ENCODE data around the gene PTPMT1.

PTPMT1 gene

GRCh38 chr11:47577460-47578041, 12.2 kb downstream of the PTPMT1 start:
- no peak for DNase-seq (ENCODE audit: insufficient read length, low spot score)
- no peak for FAIRE-seq

DNA sequence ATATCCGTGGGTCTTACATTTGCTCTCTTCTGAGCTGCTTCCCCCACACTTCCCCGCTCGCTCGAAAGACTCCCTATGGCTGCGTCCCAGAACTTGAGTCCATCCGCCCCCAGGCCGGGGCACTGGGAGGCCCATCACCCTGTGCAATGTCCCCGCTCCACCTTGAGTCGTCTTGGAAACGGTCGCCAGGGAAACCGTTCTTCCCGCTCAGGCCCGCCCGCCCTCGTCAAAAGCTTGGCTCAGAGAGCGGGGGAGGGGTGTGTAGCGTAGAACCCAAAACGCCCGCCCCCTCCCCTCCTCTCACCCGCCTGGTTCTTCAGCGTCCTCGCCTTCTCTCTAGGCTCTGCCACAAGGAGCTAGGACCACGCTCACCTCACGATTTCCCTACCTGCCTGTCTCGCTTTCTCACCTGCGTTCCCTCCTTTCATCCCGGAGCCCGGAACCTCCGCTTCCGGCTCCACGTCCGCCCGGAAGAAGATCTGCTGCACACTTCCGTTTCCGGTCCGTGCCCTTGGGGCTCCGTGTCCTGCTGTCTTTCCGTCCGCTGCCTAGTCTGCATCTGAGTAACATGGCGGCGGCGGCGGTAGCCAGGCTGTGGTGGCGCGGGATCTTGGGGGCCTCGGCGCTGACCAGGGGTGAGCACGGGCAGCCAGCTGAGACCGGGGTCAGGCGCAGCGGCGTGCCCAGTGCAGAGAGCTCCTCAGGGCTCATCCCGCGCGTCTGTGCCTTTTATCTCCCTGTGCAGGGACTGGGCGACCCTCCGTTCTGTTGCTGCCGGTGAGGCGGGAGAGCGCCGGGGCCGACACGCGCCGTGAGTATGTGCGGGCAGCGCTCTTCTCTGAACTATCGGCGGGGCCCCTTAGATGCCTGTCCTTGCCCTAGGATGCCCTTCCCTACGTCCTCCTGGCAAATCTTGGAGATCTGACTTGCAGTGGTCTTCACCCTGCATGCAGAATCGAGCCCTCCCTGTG, 13.4 kb downstream of the PTPMT1 start, which contains the start of the genes KBTBD4 and NDUFS3:
Gene KBTBD4, minus strand, starts transcription at position 447 of the 971 bp plus-strand sequence. Its CDS starts 19 bp downstream, at position 428.
Gene NDUFS3, plus strand, starts transcription at position 551 of the 971 bp plus-strand sequence. Its CDS starts 18 bp downstream, at position 569.
- DNase-seq (ENCODE audit: insufficient read length, low spot score) (peak; percentile 83), FAIRE-seq (peak; percentile 51)

DNA sequence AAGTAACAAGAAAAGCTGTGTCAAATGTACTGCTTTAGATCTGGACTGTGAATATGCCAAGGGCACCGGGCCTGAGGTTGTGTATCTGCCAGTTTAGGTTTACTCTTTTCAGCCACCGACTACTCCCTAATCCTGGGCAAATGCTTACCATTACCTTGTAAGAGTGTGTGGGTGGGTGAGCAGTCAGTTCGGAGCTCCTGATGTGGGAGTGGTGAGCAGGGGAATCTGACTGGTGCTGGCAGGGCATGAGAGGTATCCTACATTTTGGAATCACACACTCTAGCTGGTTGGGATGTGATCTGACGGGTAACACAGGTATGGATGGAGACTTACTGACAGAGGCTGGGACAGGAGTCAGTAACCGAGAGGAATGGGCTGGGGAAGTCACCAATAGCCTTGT, 18.4 kb downstream of the PTPMT1 start:
- FAIRE-seq (no peak), DNase-seq (ENCODE audit: insufficient read length, low spot score) (no peak)

DNA sequence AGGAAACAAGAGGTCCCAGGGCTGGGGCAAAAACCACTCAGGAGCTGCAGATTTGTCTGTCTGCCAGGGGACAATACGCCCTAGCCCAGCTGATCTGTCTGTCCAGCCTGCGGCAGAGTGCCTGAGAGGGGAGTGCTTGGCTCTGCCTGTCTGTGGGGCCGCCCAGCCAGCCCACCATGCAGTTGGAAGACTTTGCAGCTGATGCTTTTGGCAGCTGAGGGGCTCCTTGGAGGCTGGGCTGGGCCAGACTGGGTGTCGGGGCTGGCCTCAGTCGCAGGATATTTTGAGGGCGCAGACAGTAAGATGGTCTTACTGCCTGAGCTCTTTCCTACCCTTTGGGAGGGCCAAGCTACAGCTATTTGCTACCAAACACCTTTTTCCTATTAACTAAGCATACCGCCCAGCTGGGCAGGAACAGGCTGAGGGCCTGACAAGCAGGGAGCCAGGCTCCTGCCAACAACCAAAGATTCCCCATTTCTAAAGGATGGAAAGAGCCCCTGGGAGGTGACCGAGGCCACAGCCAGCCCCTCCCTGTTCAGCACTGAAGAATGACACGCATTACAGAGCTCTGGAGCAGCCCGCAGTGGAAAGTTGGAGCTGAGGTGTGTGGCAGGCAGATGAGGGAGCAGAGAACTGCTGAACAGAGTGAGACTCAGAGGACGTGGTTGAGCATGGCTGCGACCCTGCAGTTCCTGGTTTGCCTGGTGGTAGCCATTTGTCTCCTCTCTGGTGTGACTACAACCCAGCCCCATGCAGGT, 20.9 kb downstream of the PTPMT1 start, which contains the start of gene FAM180B:
Gene FAM180B, plus strand, starts transcription at position 581 of the 758 bp plus-strand sequence. Its CDS starts 91 bp downstream, at position 672.
- DNase-seq (ENCODE audit: insufficient read length, low spot score) (no peak), FAIRE-seq (no peak)

GRCh38 chr11:47587039-47587716, 21.8 kb downstream of the PTPMT1 start:
- no peak for DNase-seq (ENCODE audit: insufficient read length, low spot score)
- FAIRE-seq: no peak

DNA sequence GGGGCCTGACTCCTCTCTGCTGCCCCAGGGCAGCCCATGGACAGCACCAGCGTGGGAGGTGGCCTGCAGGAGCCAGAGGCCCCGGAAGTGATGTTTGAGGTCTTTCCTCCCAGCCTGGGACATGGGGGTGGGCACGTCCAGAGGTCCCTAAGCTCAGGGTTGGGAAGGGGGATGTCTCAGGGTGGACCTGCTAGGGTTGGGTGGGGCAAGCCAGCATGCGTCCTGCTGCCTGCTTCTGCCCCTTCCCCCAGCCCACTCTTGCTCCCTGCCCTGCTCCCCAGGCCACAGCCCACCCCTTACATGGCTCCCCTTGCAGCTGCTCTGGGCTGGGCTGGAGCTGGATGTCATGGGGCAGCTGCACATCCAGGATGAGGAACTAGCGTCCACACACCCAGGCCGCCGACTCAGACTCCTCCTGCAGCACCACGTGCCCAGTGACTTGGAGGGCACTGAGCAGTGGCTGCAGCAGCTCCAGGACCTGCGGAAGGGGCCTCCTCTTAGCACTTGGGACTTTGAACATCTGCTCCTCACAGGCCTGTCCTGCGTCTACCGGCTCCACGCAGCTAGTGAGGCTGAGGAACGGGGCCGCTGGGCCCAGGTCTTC, 22.4 kb downstream of the PTPMT1 start:
- FAIRE-seq (no peak), DNase-seq (ENCODE audit: insufficient read length, low spot score) (no peak)

DNA sequence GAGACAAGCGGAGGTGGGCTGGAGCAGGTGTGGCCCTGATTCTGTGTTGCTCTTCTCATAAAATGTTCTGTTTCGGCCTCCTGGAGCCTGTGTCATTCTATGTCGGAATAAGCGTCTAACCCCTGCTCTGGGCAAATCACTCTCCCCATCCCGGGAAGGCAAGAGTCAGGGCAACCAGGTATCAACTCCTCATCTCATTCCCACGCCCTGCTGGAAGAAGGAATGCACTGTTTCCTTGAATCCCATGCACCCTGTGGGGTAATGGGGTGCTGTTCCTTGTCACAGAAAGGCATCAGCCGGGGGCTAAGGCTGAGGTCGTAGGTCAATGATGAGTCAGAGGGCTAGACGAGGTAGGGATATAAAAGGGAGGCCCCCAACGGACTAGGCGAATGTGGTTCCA, 23.7 kb downstream of the PTPMT1 start:
- DNase-seq (ENCODE audit: insufficient read length, low spot score) (no peak), FAIRE-seq (peak; percentile 55)

DNA sequence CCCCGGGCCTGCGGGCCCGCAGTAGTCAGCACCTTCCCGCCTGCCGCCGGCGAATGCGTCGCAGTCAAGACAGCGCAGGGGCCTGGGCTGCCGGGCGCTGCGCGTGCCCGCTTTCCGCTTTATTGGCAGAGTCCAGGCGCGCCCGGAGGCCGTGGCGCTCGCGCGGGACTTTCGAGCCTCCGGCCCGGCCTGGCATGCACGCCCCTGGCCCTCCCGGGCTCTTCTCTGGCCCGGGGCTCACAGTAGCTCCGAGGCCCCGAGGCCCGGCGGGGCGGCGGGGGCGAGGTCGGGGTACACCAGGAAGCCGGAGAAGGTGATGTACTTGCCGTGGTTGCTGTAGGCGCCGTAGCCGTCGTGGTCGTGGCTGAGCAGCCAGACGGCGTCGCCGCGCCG, 24.2 kb downstream of the PTPMT1 start:
- no peak for DNase-seq (ENCODE audit: insufficient read length, low spot score)
- FAIRE-seq: no peak

GRCh38 chr11:47589977-47590861, 24.8 kb downstream of the PTPMT1 start:
- FAIRE-seq: no peak
- DNase-seq (ENCODE audit: insufficient read length, low spot score): no peak

DNA sequence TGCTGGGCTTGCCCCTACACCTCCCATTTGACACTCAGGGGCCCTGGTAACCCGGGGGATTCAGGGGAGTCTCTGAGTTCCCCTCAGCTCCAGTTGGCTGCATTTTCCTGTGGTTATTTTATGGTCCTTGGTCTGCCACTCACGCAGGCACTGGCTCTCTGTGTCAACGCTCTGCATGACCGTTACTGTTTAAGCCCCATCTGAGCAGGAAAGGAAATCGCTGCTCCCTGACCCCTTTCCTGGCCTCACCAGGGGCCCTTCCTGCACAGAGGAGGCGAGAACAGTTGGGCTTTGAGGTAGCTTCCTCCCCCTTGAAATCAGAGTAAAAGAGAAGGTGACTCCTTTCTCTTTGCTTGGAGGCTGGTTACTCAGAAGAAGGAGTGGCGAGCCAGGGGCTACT, 26.4 kb downstream of the PTPMT1 start:
- no peak for DNase-seq (ENCODE audit: insufficient read length, low spot score)
- FAIRE-seq: no peak

- no peak for DNase-seq (ENCODE audit: insufficient read length, low spot score)
- no peak for FAIRE-seq
Observed at GRCh38 chr11:47592251-47592650, 26.9 kb downstream of the PTPMT1 start.

GRCh38 chr11:47592970-47593369, 27.6 kb downstream of the PTPMT1 start:
- FAIRE-seq (no peak), DNase-seq (ENCODE audit: insufficient read length, low spot score) (no peak)

GRCh38 chr11:47593492-47593933, 28.1 kb downstream of the PTPMT1 start:
- no peak for DNase-seq (ENCODE audit: insufficient read length, low spot score)

GRCh38 chr11:47593934-47594855, 28.8 kb downstream of the PTPMT1 start, which contains the start of gene C1QTNF4:
Gene C1QTNF4, minus strand, starts transcription at chr11:47594411. Its CDS starts 3,601 bp downstream, at chr11:47590810.
- FAIRE-seq: no peak

More at GRCh38 chr11:47593492-47593933, 28.1 kb downstream of the PTPMT1 start:
- FAIRE-seq: no peak

GRCh38 chr11:47595029-47595428, 29.6 kb downstream of the PTPMT1 start:
- FAIRE-seq (no peak), DNase-seq (ENCODE audit: insufficient read length, low spot score) (no peak)

More at GRCh38 chr11:47593934-47594855, 28.8 kb downstream of the PTPMT1 start, which contains the start of gene C1QTNF4:
- no peak for DNase-seq (ENCODE audit: insufficient read length, low spot score)

- FAIRE-seq: no peak
- no peak for DNase-seq (ENCODE audit: insufficient read length, low spot score)
Observed at GRCh38 chr11:47595967-47596366, 30.6 kb downstream of the PTPMT1 start.

DNA sequence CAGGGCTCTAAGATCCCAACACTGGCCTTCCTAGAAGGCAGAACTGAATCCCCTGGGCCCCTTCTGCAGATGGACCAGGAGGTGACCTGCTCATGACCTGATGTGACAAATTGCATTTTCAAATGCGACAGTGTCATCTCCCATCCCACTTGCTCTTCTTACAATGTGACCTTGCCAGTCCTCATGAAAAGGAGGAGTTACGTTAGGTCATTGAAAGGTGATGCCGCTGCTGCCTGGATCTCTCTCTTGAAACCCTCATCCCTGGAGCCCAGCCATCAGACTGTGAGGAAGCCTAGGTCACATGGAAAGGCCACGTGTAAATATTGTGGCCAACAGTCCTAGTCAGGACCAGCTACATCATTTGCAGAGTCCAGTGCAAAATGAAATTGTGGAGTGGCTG, 34.5 kb downstream of the PTPMT1 start:
- no peak for DNase-seq (ENCODE audit: insufficient read length, low spot score)
- no peak for FAIRE-seq

GRCh38 chr11:47603295-47603694, 37.9 kb downstream of the PTPMT1 start:
- FAIRE-seq (no peak), DNase-seq (ENCODE audit: insufficient read length, low spot score) (no peak)
